Endometrial microvascular endothelial cells (primary cell): Measurements from ENCODE around the gene IL4R. TPM values are rescaled to one million over a fixed set of nuclear protein-coding genes. Genes with fewer than 3 reads are reported as not detected.

Experiments
- in situ Hi-C: cut with HindIII; loops from 2 replicates; pipeline ENCODE4 v1.10.0; 2017; ENCODE audit warnings: low sequenced_read_pairs, low pct_unique_long_range_greater_than_20kb; ENCODE audit errors: inconsistent ontology term
- total RNA-seq: library from RNA; depleted of rRNA; stranded (reverse); fragments of >200 nt; gene quantifications from one replicate; pipeline ENCODE4 v1.2.3, GENCODE V29; 2015; ENCODE audit errors: inconsistent ontology term

IL4R gene
- total RNA-seq, 1 donor from 2014 or later = 81.6 TPM

GRCh38 chr16:27341971-27342370 is 28.2 kb downstream of the IL4R start:
- in situ Hi-C loops = no loop called here

- in situ Hi-C loops = no loop called here
Measured at GRCh38 chr16:27344721-27345120, 30.9 kb downstream of the IL4R start.

GRCh38 chr16:27345201-27345600 is 31.4 kb downstream of the IL4R start:
- in situ Hi-C loops = no loop called here

- in situ Hi-C loops = no loop called here
Measured at GRCh38 chr16:27346819-27347218, 33.0 kb downstream of the IL4R start.

GRCh38 chr16:27347930-27348685 is 34.3 kb downstream of the IL4R start:
- in situ Hi-C loops = no loop called here

- in situ Hi-C loops = no loop called here
Measured at GRCh38 chr16:27349276-27349675, 35.5 kb downstream of the IL4R start.

- in situ Hi-C loops = loop anchor here (25.0 kb wide), 1 partner anchor 88 kb away; the partner anchor contains the start of gene NSMCE1
Measured at GRCh38 chr16:27350006-27350405, 36.2 kb downstream of the IL4R start.

GRCh38 chr16:27351989-27352388 is 38.2 kb downstream of the IL4R start:
- in situ Hi-C loops = loop anchor here (25.0 kb wide), 1 partner anchor 90 kb away; the partner anchor contains the start of gene NSMCE1

- in situ Hi-C loops = loop anchor here (25.0 kb wide), 1 partner anchor 92 kb away; the partner anchor contains the start of gene NSMCE1
Measured at GRCh38 chr16:27353853-27354252, 40.1 kb downstream of the IL4R start.

- in situ Hi-C loops = loop anchor here (25.0 kb wide), 1 partner anchor 93 kb away; the partner anchor contains the start of gene NSMCE1
Measured at GRCh38 chr16:27355610-27356009, 41.8 kb downstream of the IL4R start.

GRCh38 chr16:27356794-27357193 is 43.0 kb downstream of the IL4R start:
- in situ Hi-C loops = loop anchor here (25.0 kb wide), 1 partner anchor 94 kb away; the partner anchor contains the start of gene NSMCE1

- in situ Hi-C loops = loop anchor here (25.0 kb wide), 1 partner anchor 97 kb away; the partner anchor contains the start of gene NSMCE1
Measured at GRCh38 chr16:27359051-27359450, 45.3 kb downstream of the IL4R start.

- in situ Hi-C loops = loop anchor here (25.0 kb wide), 1 partner anchor 97 kb away; the partner anchor contains the start of gene NSMCE1
Measured at GRCh38 chr16:27359615-27360014, 45.8 kb downstream of the IL4R start.

GRCh38 chr16:27361987-27362386 is 48.2 kb downstream of the IL4R start:
- in situ Hi-C loops = loop anchor here (25.0 kb wide), 1 partner anchor 100 kb away; the partner anchor contains the start of gene NSMCE1

- in situ Hi-C loops = loop anchor here (25.0 kb wide), 1 partner anchor 100 kb away; the partner anchor contains the start of gene NSMCE1
Measured at GRCh38 chr16:27362570-27363245, 48.9 kb downstream of the IL4R start.

GRCh38 chr16:27363246-27363632 is 49.5 kb downstream of the IL4R start:
- in situ Hi-C loops = loop anchor here (25.0 kb wide), 1 partner anchor 101 kb away; the partner anchor contains the start of gene NSMCE1

- in situ Hi-C loops = loop anchor here (25.0 kb wide), 1 partner anchor 101 kb away; the partner anchor contains the start of gene NSMCE1
Measured at GRCh38 chr16:27363797-27364196, 50.0 kb downstream of the IL4R start.

- in situ Hi-C loops = loop anchor here (25.0 kb wide), 1 partner anchor 102 kb away; the partner anchor contains the start of gene NSMCE1
Measured at GRCh38 chr16:27364493-27365141, 50.8 kb downstream of the IL4R start.
